ENCODE data around the gene SMG5.
"Not testable (repeated sequence)": the region's sequence is repeated elsewhere in the genome, so short reads cannot be mapped to it uniquely, and the experiment has no call there.

SMG5 gene

GRCh38 chr1:156220226-156220625 lies 62.4 kb downstream of the SMG5 start:
- Histone ChIP-seq H3K27me3 (replicated peaks; ENCODE audit: insufficient read depth, low read length) (no peaks in the 10 kb centered on the region), H3K4me3 (ENCODE audit: low read length) (no peak overlapping the region), H3K4me1 (ENCODE audit: low read length) (peaks cover 36% of the 10 kb centered on the region), H3F3A (ENCODE audit: insufficient read depth, low read length) (peaks cover 28% of the 10 kb centered on the region), H3K79me2 (ENCODE audit: low read length) (peaks cover 66% of the 10 kb centered on the region), H4K20me1 (ENCODE audit: insufficient read depth, low read length) (no peaks in the 10 kb centered on the region), H3K9me3 (replicated peaks; ENCODE audit: insufficient read depth, low read length) (no peaks in the 10 kb centered on the region), H3K36me3 (replicated peaks; ENCODE audit: insufficient read depth, low read length) (peaks cover 7% of the 10 kb centered on the region; the same call in 1 of the 2 replicates), H2AFZ (ENCODE audit: low read length) (no peak overlapping the region), H3K4me2 (ENCODE audit: low read depth, low read length) (no peak overlapping the region), H3K9me2 (replicated peaks; ENCODE audit: insufficient read depth, low read length) (no peaks in the 10 kb centered on the region), H3K9ac (ENCODE audit: low read length) (no peak overlapping the region), H3K27ac (ENCODE audit: low read length) (no peak overlapping the region)
- no peak for TF ChIP-seq EZH2 (optimal IDR thresholded peaks at IDR 0.05; ENCODE audit: low read depth, low read length)
- TF ChIP-seq EZH2phosphoT487 (IDR thresholded peaks at IDR 0.05; ENCODE audit: low read length) = no peak
- TF ChIP-seq CTCF (IDR thresholded peaks at IDR 0.05; ENCODE audit: low read length) = no peak
- DNase-seq = no peak

DNA sequence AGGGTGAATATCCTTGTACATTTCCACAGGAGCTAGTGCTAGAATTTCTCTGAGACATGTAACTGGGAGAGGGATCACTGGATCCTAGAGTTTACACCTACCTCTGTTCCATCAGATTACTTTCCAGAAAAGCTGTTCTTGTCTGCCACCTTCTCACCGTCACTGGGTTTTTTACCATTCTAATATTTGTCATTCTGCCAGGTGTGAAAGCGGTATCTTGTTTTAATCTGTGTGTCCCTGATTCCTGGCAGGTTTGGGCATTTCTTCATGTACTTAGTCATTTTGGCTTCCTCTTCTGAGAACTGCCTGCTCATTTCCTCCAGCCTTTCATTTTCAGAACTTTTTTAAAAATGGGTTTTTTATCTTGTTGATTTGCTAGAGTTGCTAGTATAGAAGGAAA lies 64.8 kb downstream of the SMG5 start:
- TF ChIP-seq CTCF (IDR thresholded peaks at IDR 0.05; ENCODE audit: low read length) = no peak
- TF ChIP-seq EZH2 (optimal IDR thresholded peaks at IDR 0.05; ENCODE audit: low read depth, low read length) = no peak
- TF ChIP-seq EZH2phosphoT487 (IDR thresholded peaks at IDR 0.05; ENCODE audit: low read length) = no peak
- no peaks in the 10 kb centered on the region for H3K9me2 ChIP-seq (replicated peaks; ENCODE audit: insufficient read depth, low read length)
- H3K4me1 ChIP-seq (ENCODE audit: low read length) = peaks cover 34% of the 10 kb centered on the region
- H3K36me3 ChIP-seq (replicated peaks; ENCODE audit: insufficient read depth, low read length) = 0 out of 2 replicates have a peak, but pooled peaks cover 1% of the 10 kb centered on the region
- no peaks in the 10 kb centered on the region for H3K9me3 ChIP-seq (replicated peaks; ENCODE audit: insufficient read depth, low read length)
- H3F3A ChIP-seq (ENCODE audit: insufficient read depth, low read length) = peaks cover 27% of the 10 kb centered on the region
- H3K4me2 ChIP-seq (ENCODE audit: low read depth, low read length) = peak overlapping the region; percentile 73
- H3K9ac ChIP-seq (ENCODE audit: low read length) = peak overlapping the region; percentile 51
- H3K79me2 ChIP-seq (ENCODE audit: low read length) = peaks cover 74% of the 10 kb centered on the region
- peak overlapping the region; percentile 11; the same call in 1 of the 2 replicates for H2AFZ ChIP-seq (ENCODE audit: low read length)
- no peaks in the 10 kb centered on the region for H3K27me3 ChIP-seq (replicated peaks; ENCODE audit: insufficient read depth, low read length)
- peak overlapping the region; percentile 16; the same call in 1 of the 2 replicates for H3K4me3 ChIP-seq (ENCODE audit: low read length)
- peak overlapping the region; percentile 85 for H3K27ac ChIP-seq (ENCODE audit: low read length)
- H4K20me1 ChIP-seq (ENCODE audit: insufficient read depth, low read length) = no peaks in the 10 kb centered on the region
- peak; percentile 83 for DNase-seq

GRCh38 chr1:156216361-156217086 lies 66.1 kb downstream of the SMG5 start:
- H3K4me1 ChIP-seq (ENCODE audit: low read length) = peaks cover 38% of the 10 kb centered on the region
- not testable (repeated sequence) for H3K9me2 ChIP-seq (replicated peaks; ENCODE audit: insufficient read depth, low read length); H3K36me3 ChIP-seq (replicated peaks; ENCODE audit: insufficient read depth, low read length); H3K27ac ChIP-seq (ENCODE audit: low read length); H3K4me2 ChIP-seq (ENCODE audit: low read depth, low read length); H3K9me3 ChIP-seq (replicated peaks; ENCODE audit: insufficient read depth, low read length); DNase-seq; H3K27me3 ChIP-seq (replicated peaks; ENCODE audit: insufficient read depth, low read length); H2AFZ ChIP-seq (ENCODE audit: low read length); H3K9ac ChIP-seq (ENCODE audit: low read length); H4K20me1 ChIP-seq (ENCODE audit: insufficient read depth, low read length); H3K4me3 ChIP-seq (ENCODE audit: low read length)
- H3K79me2 ChIP-seq (ENCODE audit: low read length) = peaks cover 64% of the 10 kb centered on the region
- peaks cover 29% of the 10 kb centered on the region for H3F3A ChIP-seq (ENCODE audit: insufficient read depth, low read length)

All from MM.1S (cell line).